GM19239 (cell line): ENCODE results near the gene CD300H.

Experiments
- DNase-seq: peaks from one replicate; pipeline ENCODE4 v3.0.0; 2011; ENCODE audit warnings: low spot score; ENCODE audit not compliant: insufficient read length
- FAIRE-seq: peaks from 2 replicates; lab custom pipeline; 2011; peaks lifted over from hg19 to GRCh38; lab: Jason Lieb, UNC

The CD300H gene

GRCh38 chr17:74513987-74514631 lies 53.2 kb downstream of the CD300H start:
- DNase-seq (no peak), FAIRE-seq (peak; percentile 58)

- FAIRE-seq (peak; percentile 8), DNase-seq (no peak)
These were observed 54.7 kb downstream of the CD300H start for GRCh38 chr17:74512624-74513091.

- FAIRE-seq (no peak), DNase-seq (no peak)
These were observed 55.3 kb downstream of the CD300H start for GRCh38 chr17:74512036-74512435.
